H1 (cell line): Measurements from ENCODE around the gene DUSP7. TPM values are rescaled to one million over a fixed set of nuclear protein-coding genes. Genes with fewer than 3 reads are reported as not detected.

ENCODE experiments used
- CTCF ChIA-PET: fragments of 300-600 bp; sonication (Branson Sonifier 250); formaldehyde crosslinking; loops from one replicate; lab custom pipeline; 2021; ENCODE audit not compliant: partially characterized antibody; lab: Charles Lee
- POLR2A ChIA-PET: fragments of 300-600 bp; sonication (Branson Sonifier 250); formaldehyde crosslinking; loops from one replicate; lab custom pipeline; 2021; ENCODE audit warnings: inconsistent platforms; ENCODE audit not compliant: partially characterized antibody; lab: Charles Lee
- DNase-seq, 2 experiments: peaks; one replicate each; pipeline versions ENCODE4 v3.0.0 to v3.0.0-alpha.2; 2010 to 2022; ENCODE audit warnings: low spot score in 2 of 2, low read depth in 1 of 2, mixed read lengths in 1 of 2
- FAIRE-seq: peaks from 2 replicates; lab custom pipeline; 2011; peaks lifted over from hg19 to GRCh38; lab: Jason Lieb, UNC
- H2AFZ ChIP-seq: 2 replicates; pipeline ENCODE4 v1.8.1; 2012; ENCODE audit warnings: low read length, inconsistent platforms
- H2AK5ac ChIP-seq: 2 replicates; pipeline ENCODE4 v1.6.1; 2013; ENCODE audit warnings: low read depth, low read length
- H2BK120ac ChIP-seq: replicated peaks from 2 replicates; pipeline ENCODE3; 2013; ENCODE audit warnings: low read depth, low read length, inconsistent platforms
- H2BK12ac ChIP-seq: 2 replicates; pipeline ENCODE4 v1.6.1; 2013; ENCODE audit warnings: low read depth, low read length
- H2BK15ac ChIP-seq: 2 replicates; pipeline ENCODE4 v1.6.1; 2013; ENCODE audit warnings: low read length
- H2BK20ac ChIP-seq: 2 replicates; pipeline ENCODE4 v1.6.1; 2013; ENCODE audit warnings: low read length
- H2BK5ac ChIP-seq: 2 replicates; pipeline ENCODE4 v1.6.1; 2013; ENCODE audit warnings: low read depth, low read length
- H3K14ac ChIP-seq: 2 replicates; pipeline ENCODE4 v1.6.1; 2013; ENCODE audit warnings: inconsistent platforms; ENCODE audit not compliant: insufficient read length
- H3K18ac ChIP-seq: 2 replicates; pipeline ENCODE4 v1.6.1; 2013; ENCODE audit warnings: low read length; ENCODE audit errors: extremely low read depth
- H3K23ac ChIP-seq: 2 replicates; pipeline ENCODE4 v1.6.1; 2013; ENCODE audit warnings: inconsistent platforms; ENCODE audit not compliant: insufficient read length
- H3K23me2 ChIP-seq: 2 replicates; pipeline ENCODE4 v1.6.1; 2013; ENCODE audit warnings: low read depth, low read length
- H3K27ac ChIP-seq: 2 replicates; pipeline ENCODE4 v1.6.1; 2011; ENCODE audit warnings: low read depth, low read length, inconsistent platforms
- H3K27me3 ChIP-seq, 4 experiments: replicated peaks in 1 of 4; 1 replicate in 1 of 4; 2 replicates in 3 of 4; pipeline versions ENCODE4 v1.6.1 to v1.8.1; 2011 to 2013; ENCODE audit warnings: low read length in 3 of 4, mild to moderate bottlenecking in 3 of 4, inconsistent platforms in 2 of 4, mixed read lengths in 2 of 4, moderate library complexity in 1 of 4; ENCODE audit not compliant: control insufficient read depth in 3 of 4, insufficient read depth in 3 of 4; ENCODE audit errors: extremely low read depth in 1 of 4
- H3K36me3 ChIP-seq, 4 experiments: 2 replicates each; pipeline versions ENCODE4 v1.6.1 to v1.8.1; 2011 to 2013; ENCODE audit warnings: mild to moderate bottlenecking in 4 of 4, low read length in 3 of 4, moderate library complexity in 2 of 4, control low read depth in 1 of 4, inconsistent platforms in 1 of 4; ENCODE audit not compliant: insufficient read depth in 4 of 4, control insufficient read depth in 2 of 4
- H3K4ac ChIP-seq: replicated peaks from 2 replicates; pipeline ENCODE3; 2013; ENCODE audit warnings: low read length, low read depth, mixed read lengths, inconsistent platforms; ENCODE audit not compliant: insufficient read length
- H3K4me1 ChIP-seq, 4 experiments: replicated peaks in 1 of 4; 1 replicate in 1 of 4; 2 replicates in 3 of 4; pipeline versions ENCODE4 v1.6.1 to v1.8.1; 2011 to 2013; ENCODE audit warnings: low read length in 3 of 4, inconsistent platforms in 2 of 4, mixed read lengths in 1 of 4; ENCODE audit not compliant: insufficient read depth in 4 of 4, control insufficient read depth in 3 of 4
- H3K4me2 ChIP-seq, 2 experiments: 2 replicates each; pipeline versions ENCODE4 v1.6.1 to v1.8.1; 2011 to 2013; ENCODE audit warnings: low read depth in 2 of 2, low read length in 2 of 2, control low read depth in 1 of 2, inconsistent platforms in 1 of 2, mild to moderate bottlenecking in 1 of 2; ENCODE audit not compliant: insufficient read depth in 1 of 2
- H3K4me3 ChIP-seq, 4 experiments: fragments of 200-600, 300-600 bp in 1 of 4; sonication (generic), shearing (Covaris generic), sonication (Bioruptor Twin) in 1 of 4; 2 replicates each; pipeline versions ENCODE4 v1.5.1 to v1.8.1; 2011 to 2016; ENCODE audit warnings: low read length in 4 of 4, low read depth in 3 of 4, control low read depth in 2 of 4, inconsistent platforms in 2 of 4, mild to moderate bottlenecking in 2 of 4, mixed read lengths in 1 of 4, moderate library complexity in 1 of 4; ENCODE audit not compliant: insufficient read depth in 2 of 4; ENCODE audit errors: extremely low read depth in 1 of 4
- H3K56ac ChIP-seq: replicated peaks from 2 replicates; pipeline ENCODE3; 2013; ENCODE audit warnings: low read depth, mild to moderate bottlenecking, mixed read lengths, low read length, inconsistent platforms; ENCODE audit not compliant: insufficient read length
- H3K79me1 ChIP-seq: 2 replicates; pipeline ENCODE4 v1.6.1; 2013; ENCODE audit warnings: low read depth, low read length, control low read depth
- H3K79me2 ChIP-seq, 2 experiments: 2 replicates each; pipeline versions ENCODE4 v1.6.1 to v1.8.1; 2012 to 2013; ENCODE audit warnings: low read length in 2 of 2, mild to moderate bottlenecking in 2 of 2, inconsistent platforms in 1 of 2; ENCODE audit not compliant: insufficient read depth in 2 of 2, control insufficient read depth in 1 of 2
- H3K9ac ChIP-seq, 4 experiments: replicated peaks in 1 of 4; 1 replicate in 1 of 4; 2 replicates in 3 of 4; pipeline versions ENCODE4 v1.6.1 to v1.8.1; 2011 to 2013; ENCODE audit warnings: low read depth in 3 of 4, low read length in 3 of 4, control low read depth in 2 of 4, mild to moderate bottlenecking in 2 of 4, moderate library complexity in 2 of 4, inconsistent platforms in 1 of 4; ENCODE audit errors: extremely low read depth in 1 of 4
- H3K9me3 ChIP-seq, 2 experiments: 2 replicates each; pipeline versions ENCODE4 v1.6.1 to v1.8.1; 2012 to 2013; ENCODE audit warnings: mild to moderate bottlenecking in 2 of 2, moderate library complexity in 2 of 2, control low read depth in 1 of 2, inconsistent platforms in 1 of 2, low read depth in 1 of 2, low read length in 1 of 2, mixed read lengths in 1 of 2; ENCODE audit not compliant: insufficient read depth in 2 of 2
- H4K20me1 ChIP-seq, 2 experiments: replicated peaks in 1 of 2; 2 replicates each; pipeline versions ENCODE3 to v1.8.1; 2011 to 2013; ENCODE audit warnings: inconsistent platforms in 2 of 2, low read length in 2 of 2, mild to moderate bottlenecking in 1 of 2; ENCODE audit not compliant: insufficient read depth in 2 of 2, control insufficient read depth in 1 of 2
- H4K5ac ChIP-seq: 2 replicates; pipeline ENCODE4 v1.6.1; 2013; ENCODE audit warnings: low read length, low read depth, mixed read lengths, inconsistent platforms; ENCODE audit not compliant: insufficient read length
- H4K8ac ChIP-seq: 2 replicates; pipeline ENCODE4 v1.8.0; 2013; ENCODE audit warnings: mild to moderate bottlenecking, moderate library complexity, low read length, inconsistent platforms; ENCODE audit not compliant: insufficient read depth; ENCODE audit errors: extremely low read depth
- H4K91ac ChIP-seq: replicated peaks from 2 replicates; pipeline ENCODE3; 2013; ENCODE audit warnings: low read length, mixed read lengths, inconsistent platforms; ENCODE audit not compliant: insufficient read length
- BACH1 ChIP-seq: IDR thresholded peaks from 2 replicates; pipeline ENCODE4 v1.6.1; 2012; ENCODE audit warnings: low read length, improper control_type of control experiment
- CTBP2 ChIP-seq: IDR thresholded peaks from 2 replicates; pipeline ENCODE4 v1.7.0; 2011; ENCODE audit warnings: borderline replicate concordance, mild to moderate bottlenecking, moderate library complexity, mixed read lengths, low read length; ENCODE audit not compliant: insufficient read depth, insufficient read length
- KDM1A ChIP-seq: fragments of 200-600, 300-600 bp; sonication (generic); IDR thresholded peaks from 2 replicates; pipeline ENCODE4 v1.7.1; 2016; ENCODE audit warnings: mild to moderate bottlenecking, low read length, borderline replicate concordance
- RNF2 ChIP-seq: fragments of 200-900, 300-1000 bp; sonication (generic); IDR thresholded peaks from 2 replicates; pipeline ENCODE4 v1.7.1; 2016; ENCODE audit warnings: borderline replicate concordance, low read depth, mild to moderate bottlenecking, antibody characterized with exemption, low read length; ENCODE audit not compliant: poor library complexity, severe bottlenecking; ENCODE audit errors: missing control alignments
- SIN3A ChIP-seq, 2 experiments: IDR thresholded peaks in 1 of 2; conservative IDR thresholded peaks in 1 of 2; 2 replicates each; pipeline ENCODE4 v1.6.1; 2011 to 2012; ENCODE audit warnings: low read length in 2 of 2, improper control_type of control experiment in 1 of 2, low read depth in 1 of 2, mild to moderate bottlenecking in 1 of 2
- TCF12 ChIP-seq: IDR thresholded peaks from 2 replicates; pipeline ENCODE4 v1.6.1; 2011; ENCODE audit warnings: low read depth, mild to moderate bottlenecking, low read length
- WGBS, 2 experiments: shearing (Covaris generic) in 1 of 2; methylation state at CpG; one replicate each; pipeline versions ENCODE4 v1.1.6 to v1.1.7; 2013 to 2015; ENCODE audit warnings: low lambda C conversion rate in 2 of 2, mixed read lengths in 2 of 2, inconsistent platforms in 1 of 2, low coverage in 1 of 2, missing lambda C conversion rate in 1 of 2; ENCODE audit not compliant: insufficient replicate concordance in 2 of 2, insufficient coverage in 1 of 2, insufficient read length in 1 of 2; ENCODE audit errors: extremely low coverage in 1 of 2, missing lambda C conversion rate in 1 of 2; 5-methylcytosine and 5-hydroxymethylcytosine counted together
- polyA plus RNA-seq, 7 experiments: library from polyadenylated mRNA; depleted of rRNA in 3 of 7; stranded (reverse) in 5 of 7; unstranded in 2 of 7; fragments of >200 nt in 5 of 7; fragments of 200-250 nt in 2 of 7; gene quantifications; 1 replicate in 5 of 7; 2 replicates in 1 of 7; 4 replicates in 1 of 7; pipeline versions ENCODE4 v1.2.1 to v1.2.3, GENCODE V29; 2011 to 2013; ENCODE audit warnings: missing spikeins in 2 of 7, mixed read lengths in 2 of 7
- total RNA-seq: library from RNA; stranded (reverse); fragmentation: NEBNext Ultra II Directional; extraction: Animal tissue kit (Norgen Biotek cat#: 25700); gene quantifications from 2 replicates; pipeline ENCODE4 v1.2.1, GENCODE V29; 2021
- TF ChIP-seq, protein P1 (sequence below), 3 experiments: IDR thresholded peaks; 1 replicate in 2 of 3; 2 replicates in 1 of 3; pipeline versions ENCODE4 v1.5.1 to v1.6.1; 2011; ENCODE audit warnings: low read length in 3 of 3, mild to moderate bottlenecking in 3 of 3, inconsistent platforms in 2 of 3, low read depth in 1 of 3, moderate library complexity in 1 of 3; ENCODE audit not compliant: insufficient read depth in 1 of 3; ENCODE audit errors: control extremely low read depth in 1 of 3

The DUSP7 gene
- total and polyA plus RNA-seq, 2 of the 8 experiments (the other 6 are each of a cell fraction or from before 2014, with no cell fraction given): 19.4 to 24.9 TPM

DNA sequence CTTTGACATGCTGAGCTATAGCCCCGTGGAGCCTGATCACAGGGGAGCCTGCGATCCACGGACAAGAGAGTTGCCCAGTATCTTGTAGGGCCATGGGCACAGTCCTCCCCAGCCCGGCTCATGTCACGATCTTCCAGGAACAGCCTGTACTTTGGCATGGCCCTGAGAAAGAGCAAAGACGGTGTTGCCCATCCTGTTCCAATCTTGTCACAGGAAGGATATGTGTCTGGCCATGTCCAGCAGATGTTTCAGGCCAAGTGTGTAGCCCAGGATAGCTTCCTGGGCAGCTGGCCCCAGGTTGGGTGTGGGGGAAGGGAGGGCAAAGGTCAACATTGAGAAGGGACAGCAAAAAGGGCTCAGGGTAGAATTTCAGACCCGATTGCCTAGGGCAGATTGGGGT lies 43.7 kb downstream of the DUSP7 start:
- FAIRE-seq (no peak), DNase-seq (no peak)
- WGBS, 2 experiments: 78% methylated on average over 7 of the region's 7 CpGs; no CpG with 5 or more reads in 1 of the 2 experiments

More for the DNA sequence above, 43.7 kb downstream of the DUSP7 start:
- Histone ChIP-seq H3K27me3 (no peaks in the 10 kb centered on the region; a peak in 1 of 7 replicates), H3K23ac (no peak overlapping the region), H3K56ac (no peak overlapping the region), H3K4me1 (peaks cover 0 to under 1% (median 0%) of the 10 kb centered on the region in 4 experiments; a peak in 3 of 7 replicates), H3K9me3 (no peaks in the 10 kb centered on the region), H2AK5ac (no peak overlapping the region), H4K8ac (no peak overlapping the region), H2AFZ (no peak overlapping the region), H3K27ac (no peak overlapping the region), H4K5ac (no peak overlapping the region), H3K4me2 (no peak overlapping the region), H3K79me2 (no peaks in the 10 kb centered on the region), H2BK15ac (no peak overlapping the region), H2BK120ac (no peak overlapping the region), H3K14ac (no peak overlapping the region), H2BK5ac (no peak overlapping the region), H3K4me3 (no peak overlapping the region), H3K23me2 (peaks cover 5% of the 10 kb centered on the region; the same call in 1 of the 2 replicates), H3K9ac (no peak overlapping the region), H2BK12ac (peak overlapping the region; percentile 60; the same call in 1 of the 2 replicates), H2BK20ac (no peak overlapping the region), H3K4ac (no peak overlapping the region), H3K79me1 (no peaks in the 10 kb centered on the region), H4K20me1 (peaks cover 0 to 1% of the 10 kb centered on the region in 2 experiments), H3K18ac (no peak overlapping the region), H3K36me3 (no peaks in the 10 kb centered on the region), H4K91ac (no peak overlapping the region)
- CTCF ChIA-PET: interaction anchor here (0.9 to 24.7 kb wide), 15 partner anchors 9 to 372 kb away, joined by 3 to 984 read pairs (median 5); partner anchors contain the start of genes ABHD14B, DUSP7 and RPL29
- TF ChIP-seq KDM1A: no peak
- TF ChIP-seq, protein P1, sequence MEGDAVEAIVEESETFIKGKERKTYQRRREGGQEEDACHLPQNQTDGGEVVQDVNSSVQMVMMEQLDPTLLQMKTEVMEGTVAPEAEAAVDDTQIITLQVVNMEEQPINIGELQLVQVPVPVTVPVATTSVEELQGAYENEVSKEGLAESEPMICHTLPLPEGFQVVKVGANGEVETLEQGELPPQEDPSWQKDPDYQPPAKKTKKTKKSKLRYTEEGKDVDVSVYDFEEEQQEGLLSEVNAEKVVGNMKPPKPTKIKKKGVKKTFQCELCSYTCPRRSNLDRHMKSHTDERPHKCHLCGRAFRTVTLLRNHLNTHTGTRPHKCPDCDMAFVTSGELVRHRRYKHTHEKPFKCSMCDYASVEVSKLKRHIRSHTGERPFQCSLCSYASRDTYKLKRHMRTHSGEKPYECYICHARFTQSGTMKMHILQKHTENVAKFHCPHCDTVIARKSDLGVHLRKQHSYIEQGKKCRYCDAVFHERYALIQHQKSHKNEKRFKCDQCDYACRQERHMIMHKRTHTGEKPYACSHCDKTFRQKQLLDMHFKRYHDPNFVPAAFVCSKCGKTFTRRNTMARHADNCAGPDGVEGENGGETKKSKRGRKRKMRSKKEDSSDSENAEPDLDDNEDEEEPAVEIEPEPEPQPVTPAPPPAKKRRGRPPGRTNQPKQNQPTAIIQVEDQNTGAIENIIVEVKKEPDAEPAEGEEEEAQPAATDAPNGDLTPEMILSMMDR (IDR thresholded peaks at IDR 0.05; ENCODE audit: control extremely low read depth in 1 of 3, insufficient read depth in 1 of 3, low read depth in 1 of 3, low read length in 3 of 3): no peak
- no peak for TF ChIP-seq TCF12
- TF ChIP-seq RNF2: no peak
- TF ChIP-seq CTBP2: no peak
- no peak for TF ChIP-seq SIN3A (conservative IDR thresholded peaks at IDR 0.05 in 1 of 2, IDR thresholded peaks at IDR 0.05 in 1 of 2; ENCODE audit: low read depth in 1 of 2, low read length in 2 of 2)
- no peak for TF ChIP-seq BACH1
- POLR2A ChIA-PET: interaction anchor here (0.6 to 6.3 kb wide), 5 partner anchors 9 to 135 kb away, joined by 3 to 59 read pairs (median 3); partner anchors contain the start of gene RPL29
